Epithelial cell of umbilical artery (primary cell): ENCODE data around the gene TEX13D. TPM values are rescaled to one million over a fixed set of nuclear protein-coding genes. Genes with fewer than 3 reads are reported as not detected.

Experiments
- total RNA-seq: library from RNA; depleted of rRNA; stranded (reverse); fragments of >200 nt; gene quantifications from 2 replicates; pipeline ENCODE4 v1.2.3, GENCODE V29; 2014

TEX13D gene
- not detected in 2 replicates for total RNA-seq

GRCh38 chrX:124332481-124333424 is at the start of gene TEX13D:
Gene TEX13D, plus strand, starts transcription at chrX:124332660. Its CDS starts 258 bp downstream, at chrX:124332918.

GRCh38 chrX:124346117-124346876 is 13.8 kb downstream of the TEX13D start, which contains the start of gene SH2D1A:
Gene SH2D1A, plus strand, starts transcription at chrX:124346563. Its CDS starts 80 bp downstream, at chrX:124346643.

Other genes starting within 250 kb of the TEX13D start
- not detected in 2 replicates for gene SH2D1A, start 13.9 kb downstream of the TEX13D start, total RNA-seq